ENCODE measurements around the gene GPSM1. TPM values are rescaled to one million over a fixed set of nuclear protein-coding genes. Genes with fewer than 3 reads are reported as not detected.

The GPSM1 gene
- total RNA-seq, 1 donor from 2014 or later, result 140 TPM

GRCh38 chr9:136377341-136378169 is 50.2 kb downstream of the GPSM1 start:
- Mint-ChIP-seq H3K4me1 (ENCODE audit: low read depth, unreplicated experiment) (peaks cover 16% of the 10 kb centered on the region), H3K4me3 (ENCODE audit: unreplicated experiment) (no peak overlapping the region), H3K36me3 (ENCODE audit: unreplicated experiment) (no peaks in the 10 kb centered on the region), H3K9me3 (ENCODE audit: unreplicated experiment) (no peaks in the 10 kb centered on the region), H3K27me3 (ENCODE audit: unreplicated experiment) (peaks cover 3% of the 10 kb centered on the region), H3K27ac (ENCODE audit: unreplicated experiment) (no peak overlapping the region)
- DNase-seq, result no peak
- TF ChIP-seq, protein P1, sequence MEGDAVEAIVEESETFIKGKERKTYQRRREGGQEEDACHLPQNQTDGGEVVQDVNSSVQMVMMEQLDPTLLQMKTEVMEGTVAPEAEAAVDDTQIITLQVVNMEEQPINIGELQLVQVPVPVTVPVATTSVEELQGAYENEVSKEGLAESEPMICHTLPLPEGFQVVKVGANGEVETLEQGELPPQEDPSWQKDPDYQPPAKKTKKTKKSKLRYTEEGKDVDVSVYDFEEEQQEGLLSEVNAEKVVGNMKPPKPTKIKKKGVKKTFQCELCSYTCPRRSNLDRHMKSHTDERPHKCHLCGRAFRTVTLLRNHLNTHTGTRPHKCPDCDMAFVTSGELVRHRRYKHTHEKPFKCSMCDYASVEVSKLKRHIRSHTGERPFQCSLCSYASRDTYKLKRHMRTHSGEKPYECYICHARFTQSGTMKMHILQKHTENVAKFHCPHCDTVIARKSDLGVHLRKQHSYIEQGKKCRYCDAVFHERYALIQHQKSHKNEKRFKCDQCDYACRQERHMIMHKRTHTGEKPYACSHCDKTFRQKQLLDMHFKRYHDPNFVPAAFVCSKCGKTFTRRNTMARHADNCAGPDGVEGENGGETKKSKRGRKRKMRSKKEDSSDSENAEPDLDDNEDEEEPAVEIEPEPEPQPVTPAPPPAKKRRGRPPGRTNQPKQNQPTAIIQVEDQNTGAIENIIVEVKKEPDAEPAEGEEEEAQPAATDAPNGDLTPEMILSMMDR (IDR thresholded peaks at IDR 0.05; ENCODE audit: partially characterized antibody, unreplicated experiment), result no peak

DNA sequence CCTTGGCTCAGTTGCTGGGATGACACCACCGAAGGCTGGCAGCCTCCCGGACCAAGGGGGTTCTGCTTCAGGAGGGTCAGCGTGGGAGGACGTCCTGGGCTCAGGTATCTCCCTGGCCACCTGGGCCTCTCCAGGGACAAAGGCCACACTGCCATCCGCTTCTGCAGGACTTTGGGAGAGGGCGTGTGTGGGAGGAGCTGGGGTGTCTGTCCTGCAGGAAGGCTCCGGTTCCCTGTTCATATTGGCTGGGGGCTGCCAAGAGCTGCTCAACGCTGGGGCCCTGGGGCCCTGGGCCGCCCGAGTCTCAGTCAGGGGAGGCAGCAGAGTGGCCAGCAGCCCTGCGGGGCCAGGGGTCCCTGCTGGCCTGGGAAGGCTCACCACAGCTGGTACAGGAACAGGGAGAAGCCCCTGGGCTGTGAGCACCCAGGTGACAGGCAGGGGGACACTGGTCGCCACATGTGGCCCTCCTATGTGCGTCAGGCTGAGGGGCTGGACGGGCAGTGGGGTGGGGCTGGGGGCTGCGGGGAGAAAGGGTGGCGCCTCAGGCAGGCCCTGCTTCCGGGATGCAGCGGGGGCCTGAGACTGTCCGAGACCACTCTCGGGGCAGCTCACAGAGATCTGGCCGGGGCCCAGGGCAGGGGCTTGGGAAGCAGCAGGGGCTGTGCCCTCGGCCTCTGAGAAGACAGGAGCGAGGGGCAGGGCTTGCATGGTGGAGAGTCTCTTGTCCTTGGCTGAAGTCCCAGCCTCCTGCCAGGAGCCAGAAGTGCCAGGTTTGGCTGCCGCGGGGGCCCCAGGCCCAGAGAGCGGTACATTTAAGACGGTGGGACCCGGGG is 51.0 kb downstream of the GPSM1 start:
- TF ChIP-seq, protein P1 (IDR thresholded peaks at IDR 0.05; ENCODE audit: partially characterized antibody, unreplicated experiment), result no peak
- Mint-ChIP-seq H3K27me3 (ENCODE audit: unreplicated experiment) (peaks cover 3% of the 10 kb centered on the region), H3K9me3 (ENCODE audit: unreplicated experiment) (no peaks in the 10 kb centered on the region), H3K27ac (ENCODE audit: unreplicated experiment) (no peak overlapping the region), H3K36me3 (ENCODE audit: unreplicated experiment) (no peaks in the 10 kb centered on the region), H3K4me3 (ENCODE audit: unreplicated experiment) (no peak overlapping the region), H3K4me1 (ENCODE audit: low read depth, unreplicated experiment) (peaks cover 9% of the 10 kb centered on the region)
- DNase-seq, result no peak

DNA sequence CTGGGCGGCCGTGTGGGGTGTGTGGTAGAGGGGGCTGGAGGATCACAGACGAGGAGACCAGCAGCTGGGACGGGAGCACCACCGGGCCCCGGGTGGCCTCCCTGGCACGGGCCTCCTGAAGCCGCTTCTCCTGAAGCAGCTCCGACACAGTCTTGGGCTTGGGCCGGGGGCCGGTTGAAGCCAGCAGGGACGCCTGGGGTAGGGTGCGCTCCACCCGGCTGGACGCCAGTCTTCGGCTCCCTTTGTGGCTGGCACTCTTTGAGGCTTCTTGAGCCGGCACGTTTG is 51.6 kb downstream of the GPSM1 start:
- peaks cover 3% of the 10 kb centered on the region for H3K27me3 Mint-ChIP-seq (ENCODE audit: unreplicated experiment)
- no peak overlapping the region for H3K4me3 Mint-ChIP-seq (ENCODE audit: unreplicated experiment)
- TF ChIP-seq, protein P1 (IDR thresholded peaks at IDR 0.05; ENCODE audit: partially characterized antibody, unreplicated experiment), result no peak
- no peak for DNase-seq
- H3K9me3 Mint-ChIP-seq (ENCODE audit: unreplicated experiment), result no peaks in the 10 kb centered on the region
- H3K36me3 Mint-ChIP-seq (ENCODE audit: unreplicated experiment), result no peaks in the 10 kb centered on the region
- H3K4me1 Mint-ChIP-seq (ENCODE audit: low read depth, unreplicated experiment), result peaks cover 9% of the 10 kb centered on the region
- H3K27ac Mint-ChIP-seq (ENCODE audit: unreplicated experiment), result no peak overlapping the region

GRCh38 chr9:136379401-136379800 is 52.1 kb downstream of the GPSM1 start:
- no peak overlapping the region for H3K27ac Mint-ChIP-seq (ENCODE audit: unreplicated experiment)
- no peaks in the 10 kb centered on the region for H3K9me3 Mint-ChIP-seq (ENCODE audit: unreplicated experiment)
- no peak overlapping the region for H3K4me3 Mint-ChIP-seq (ENCODE audit: unreplicated experiment)
- H3K4me1 Mint-ChIP-seq (ENCODE audit: low read depth, unreplicated experiment), result peaks cover 8% of the 10 kb centered on the region
- no peak for DNase-seq
- H3K27me3 Mint-ChIP-seq (ENCODE audit: unreplicated experiment), result peaks cover 3% of the 10 kb centered on the region
- TF ChIP-seq, protein P1 (IDR thresholded peaks at IDR 0.05; ENCODE audit: partially characterized antibody, unreplicated experiment), result no peak
- no peaks in the 10 kb centered on the region for H3K36me3 Mint-ChIP-seq (ENCODE audit: unreplicated experiment)

- Mint-ChIP-seq H3K36me3 (ENCODE audit: unreplicated experiment) (no peaks in the 10 kb centered on the region), H3K27ac (ENCODE audit: unreplicated experiment) (no peak overlapping the region), H3K4me3 (ENCODE audit: unreplicated experiment) (no peak overlapping the region)
Measured at GRCh38 chr9:136379891-136380290, 52.6 kb downstream of the GPSM1 start.

More at GRCh38 chr9:136379891-136380290, 52.6 kb downstream of the GPSM1 start:
- TF ChIP-seq, protein P1 (IDR thresholded peaks at IDR 0.05; ENCODE audit: partially characterized antibody, unreplicated experiment), result no peak
- H3K9me3 Mint-ChIP-seq (ENCODE audit: unreplicated experiment), result no peaks in the 10 kb centered on the region
- DNase-seq, result no peak
- H3K27me3 Mint-ChIP-seq (ENCODE audit: unreplicated experiment), result peaks cover under 1% of the 10 kb centered on the region
- peaks cover 3% of the 10 kb centered on the region for H3K4me1 Mint-ChIP-seq (ENCODE audit: low read depth, unreplicated experiment)
